HL-60 (cell line): ENCODE results near the gene SRI.
"Not testable (repeated sequence)": the region's sequence is repeated elsewhere in the genome, so short reads cannot be mapped to it uniquely, and the experiment has no call there.

Experiments used
- DNase-seq, 2 experiments: peaks; one replicate each; pipeline ENCODE4 v3.0.0-alpha.2; 2010 to 2020; ENCODE audit warnings: low read depth in 1 of 2, low spot score in 1 of 2
- H3K27ac ChIP-seq: fragments of 250-450 bp; sonication (Bioruptor Pico); replicated peaks from 2 replicates; pipeline ENCODE4 v1.5.1; 2020; ENCODE audit warnings: mild to moderate bottlenecking, moderate library complexity
- H3K27me3 ChIP-seq: fragments of 250-450 bp; sonication (Bioruptor Pico); 2 replicates; pipeline ENCODE4 v1.5.1; 2021; ENCODE audit warnings: mild to moderate bottlenecking, moderate library complexity; ENCODE audit not compliant: insufficient read depth, poor library complexity, severe bottlenecking
- H3K4me3 ChIP-seq: replicated peaks from 2 replicates; pipeline ENCODE4 v1.5.1; 2011; ENCODE audit warnings: mild to moderate bottlenecking, control low read depth, low read length; ENCODE audit not compliant: insufficient read depth
- CTCF ChIP-seq: IDR thresholded peaks from one replicate; pipeline ENCODE4 v1.5.1; 2011; ENCODE audit warnings: low read length, control low read depth, inconsistent platforms; ENCODE audit not compliant: insufficient read depth
- GABPA ChIP-seq: IDR thresholded peaks from 2 replicates; pipeline ENCODE4 v1.6.1; 2012; ENCODE audit warnings: low read depth
- POLR2AphosphoS5 ChIP-seq: IDR thresholded peaks from 2 replicates; pipeline ENCODE4 v1.6.1; 2012; ENCODE audit warnings: low read depth
- REST ChIP-seq: IDR thresholded peaks from 2 replicates; pipeline ENCODE4 v1.6.1; 2012; ENCODE audit warnings: low read depth; ENCODE audit not compliant: insufficient replicate concordance
- SPI1 ChIP-seq: IDR thresholded peaks from 2 replicates; pipeline ENCODE4 v1.6.1; 2012; ENCODE audit warnings: low read depth, mild to moderate bottlenecking, borderline replicate concordance

Gene SRI

GRCh38 chr7:88268051-88268450, 48.2 kb upstream of the SRI start:
- TF ChIP-seq REST (no peak), CTCF (no peak), GABPA (no peak), SPI1 (no peak), POLR2AphosphoS5 (no peak)
- no peak overlapping the region for H3K4me3 ChIP-seq
- no peaks in the 10 kb centered on the region for H3K27me3 ChIP-seq
- DNase-seq = no peak
- no peak overlapping the region for H3K27ac ChIP-seq

- TF ChIP-seq CTCF (no peak), REST (no peak), POLR2AphosphoS5 (no peak)
- no peak overlapping the region for H3K4me3 ChIP-seq
- H3K27ac ChIP-seq = no peak overlapping the region
- no peaks in the 10 kb centered on the region for H3K27me3 ChIP-seq
- DNase-seq = no peak
These were observed 47.6 kb upstream of the SRI start for GRCh38 chr7:88267421-88267820.

- peak overlapping the region; percentile 47; the same call in 1 of the 2 replicates for H3K27ac ChIP-seq
- peak in 1 of 2 experiments; percentile 81 for DNase-seq
- not testable (repeated sequence) for H3K4me3 ChIP-seq, H3K27me3 ChIP-seq
These were observed 45.1 kb upstream of the SRI start for GRCh38 chr7:88264987-88265386.

GRCh38 chr7:88262562-88262961, 42.7 kb upstream of the SRI start:
- H3K27me3 ChIP-seq = no peaks in the 10 kb centered on the region
- H3K4me3 ChIP-seq = no peak overlapping the region
- no peak overlapping the region for H3K27ac ChIP-seq
- TF ChIP-seq REST = no peak
- no peak for TF ChIP-seq GABPA
- TF ChIP-seq CTCF = no peak
- no peak for TF ChIP-seq SPI1
- TF ChIP-seq POLR2AphosphoS5 = no peak
- no peak for DNase-seq
